Measurements from ENCODE around the gene SIGLEC8.
"Not testable (repeated sequence)": the region's sequence is repeated elsewhere in the genome, so short reads cannot be mapped to it uniquely, and the experiment has no call there.

The SIGLEC8 gene

GRCh38 chr19:51458051-51458645 lies at the start of gene SIGLEC8:
SIGLEC8 (minus strand) TSS chr19:51458454; CDS start chr19:51458387, 67 bp downstream.
- DNase-seq (ENCODE audit: low read depth) = no peak

GRCh38 chr19:51507640-51508058 lies 49.4 kb upstream of the SIGLEC8 start:
- no peak for DNase-seq (ENCODE audit: low read depth)

- DNase-seq (ENCODE audit: low read depth) = no peak
These were observed 48.9 kb upstream of the SIGLEC8 start for GRCh38 chr19:51507192-51507591.

- no peak for DNase-seq (ENCODE audit: low read depth)
These were observed 47.6 kb upstream of the SIGLEC8 start for GRCh38 chr19:51505904-51506303.

- no peak for DNase-seq (ENCODE audit: low read depth)
These were observed 45.6 kb upstream of the SIGLEC8 start for GRCh38 chr19:51503896-51504295.

DNA sequence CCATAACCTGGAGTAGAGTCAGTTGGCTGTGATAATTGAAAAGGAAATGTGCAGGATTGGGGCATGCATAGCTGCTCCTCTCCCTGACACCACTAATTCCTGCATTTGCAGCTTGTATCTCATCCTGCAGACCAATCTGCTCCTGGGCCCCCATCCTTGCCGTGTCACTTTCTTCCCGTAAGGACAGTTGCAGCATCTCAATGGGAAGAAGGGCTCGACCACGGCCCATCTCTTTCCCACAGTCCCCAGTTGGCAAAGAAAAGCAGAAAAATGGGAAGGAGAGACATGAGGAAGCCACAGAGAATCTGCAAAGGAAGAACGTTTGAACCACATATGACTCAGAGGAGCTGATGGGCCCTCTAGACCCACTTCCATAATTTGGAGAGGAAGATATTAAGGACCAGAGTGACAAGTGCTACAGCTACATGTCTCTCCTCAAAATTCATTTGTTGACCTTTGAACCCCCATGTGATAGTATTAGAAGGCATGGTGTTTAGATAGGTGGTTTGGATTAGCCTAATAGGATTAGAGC lies 45.1 kb upstream of the SIGLEC8 start:
- DNase-seq (ENCODE audit: low read depth) = no peak

GRCh38 chr19:51501594-51502263 lies 43.5 kb upstream of the SIGLEC8 start, which contains the start of gene SIGLEC12:
SIGLEC12 (minus strand) TSS chr19:51501800; CDS start chr19:51501733, 67 bp downstream.
- DNase-seq (ENCODE audit: low read depth) = no peak

DNA sequence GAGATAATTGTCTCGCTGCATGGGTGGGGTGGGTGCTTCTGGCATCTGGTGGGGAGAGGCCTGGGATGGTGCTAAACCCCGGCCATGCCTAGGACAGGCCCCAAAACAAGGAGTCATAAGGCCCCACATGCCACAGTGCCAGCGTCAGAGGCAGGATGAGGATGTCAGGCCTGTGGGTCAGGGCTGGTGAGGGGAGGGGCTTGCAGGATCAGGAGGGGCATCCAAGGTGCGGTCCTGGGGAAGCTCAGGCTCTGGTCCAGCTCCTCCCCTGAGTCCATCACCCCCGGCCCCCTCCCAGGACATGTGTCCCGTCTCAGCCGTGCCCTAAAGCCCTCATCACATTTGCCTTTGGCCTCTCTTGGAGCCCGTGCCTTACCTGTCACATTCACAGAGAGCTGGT lies 42.7 kb upstream of the SIGLEC8 start:
- DNase-seq (ENCODE audit: low read depth) = not testable (repeated sequence)

DNA sequence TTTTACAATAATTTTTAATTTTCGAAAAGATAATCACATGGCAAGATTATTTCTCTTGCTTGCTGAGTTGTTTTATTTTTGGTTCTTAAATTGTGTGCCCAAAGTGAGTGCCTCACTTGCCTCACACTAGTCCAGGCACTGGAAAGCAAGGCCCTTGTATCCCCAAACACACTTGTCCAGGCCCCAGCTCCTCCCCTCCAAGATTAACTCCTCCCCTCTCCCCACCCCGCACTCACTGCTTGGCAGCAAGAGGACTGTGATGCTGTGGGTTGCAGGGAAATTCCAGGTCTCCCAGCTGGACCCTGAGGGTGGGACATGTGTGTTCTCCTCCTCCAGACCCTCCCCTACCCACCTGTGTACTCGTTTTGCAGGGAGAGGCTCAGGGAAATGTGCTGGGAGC lies 39.4 kb upstream of the SIGLEC8 start:
- DNase-seq (ENCODE audit: low read depth) = no peak

GRCh38 chr19:51493776-51494175 lies 35.5 kb upstream of the SIGLEC8 start:
- DNase-seq (ENCODE audit: low read depth) = no peak

DNA sequence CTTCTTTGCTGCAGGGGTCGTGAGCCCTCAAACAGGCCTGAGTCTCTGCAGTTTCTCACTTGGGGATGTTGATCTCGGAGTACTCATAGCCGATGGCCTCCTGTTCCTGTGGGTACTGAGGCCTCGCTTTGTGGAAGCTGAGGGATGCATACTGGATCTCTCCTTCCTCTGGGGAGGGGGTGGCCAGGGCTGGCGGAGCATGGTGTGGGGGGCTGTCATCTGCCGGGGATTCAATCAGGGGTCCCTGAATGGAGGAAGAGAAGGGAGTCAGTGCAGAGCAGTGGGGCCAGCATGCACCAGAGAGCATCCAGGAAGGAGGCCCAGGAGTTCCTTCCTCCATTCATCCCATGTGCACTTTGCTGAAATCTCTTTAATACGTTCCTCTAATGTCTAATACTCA lies 33.3 kb upstream of the SIGLEC8 start:
- no peak for DNase-seq (ENCODE audit: low read depth)

DNA sequence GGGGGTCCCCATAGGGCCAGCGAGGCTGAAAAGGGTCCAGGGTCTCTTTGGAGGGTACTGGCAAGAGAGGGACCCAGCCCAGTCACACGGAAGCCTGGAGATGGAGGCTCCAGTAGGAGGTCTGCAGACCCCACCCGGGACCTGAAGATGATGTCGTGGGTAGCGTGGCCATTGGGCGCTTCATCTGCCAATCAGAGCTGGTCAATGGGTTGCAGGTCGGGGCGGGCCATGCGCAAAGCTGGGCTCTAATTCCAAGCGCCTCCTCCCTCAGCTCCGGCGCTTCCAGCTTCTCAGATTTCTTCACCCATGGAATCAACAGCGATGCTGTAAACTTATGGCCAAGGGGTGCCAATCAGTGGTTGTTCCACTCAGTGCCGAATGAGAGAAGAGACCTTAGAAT lies 32.4 kb upstream of the SIGLEC8 start:
- DNase-seq (ENCODE audit: low read depth) = no peak

- DNase-seq (ENCODE audit: low read depth) = no peak
These were observed 30.9 kb upstream of the SIGLEC8 start for GRCh38 chr19:51489113-51489512.

DNA sequence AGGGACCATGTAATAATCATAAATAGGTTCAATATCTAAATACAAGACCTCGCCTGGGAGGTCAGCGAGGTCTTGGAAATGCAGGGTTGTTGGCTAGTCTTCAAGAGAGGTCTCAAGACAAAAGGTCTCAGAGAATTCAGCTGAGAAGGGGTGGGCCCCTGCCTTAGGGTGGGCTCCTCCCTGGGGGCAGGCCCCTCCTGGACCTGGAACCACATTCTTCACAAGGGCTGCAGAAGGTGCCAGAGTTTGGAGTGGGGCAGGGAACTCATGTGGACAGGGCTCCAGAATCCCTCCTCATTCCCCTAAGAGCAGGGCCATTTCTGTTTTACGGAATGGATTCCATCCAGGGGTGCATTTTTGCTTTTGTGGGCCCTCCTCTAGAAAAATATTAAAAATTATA lies 30.2 kb upstream of the SIGLEC8 start:
- no peak for DNase-seq (ENCODE audit: low read depth)

DNA sequence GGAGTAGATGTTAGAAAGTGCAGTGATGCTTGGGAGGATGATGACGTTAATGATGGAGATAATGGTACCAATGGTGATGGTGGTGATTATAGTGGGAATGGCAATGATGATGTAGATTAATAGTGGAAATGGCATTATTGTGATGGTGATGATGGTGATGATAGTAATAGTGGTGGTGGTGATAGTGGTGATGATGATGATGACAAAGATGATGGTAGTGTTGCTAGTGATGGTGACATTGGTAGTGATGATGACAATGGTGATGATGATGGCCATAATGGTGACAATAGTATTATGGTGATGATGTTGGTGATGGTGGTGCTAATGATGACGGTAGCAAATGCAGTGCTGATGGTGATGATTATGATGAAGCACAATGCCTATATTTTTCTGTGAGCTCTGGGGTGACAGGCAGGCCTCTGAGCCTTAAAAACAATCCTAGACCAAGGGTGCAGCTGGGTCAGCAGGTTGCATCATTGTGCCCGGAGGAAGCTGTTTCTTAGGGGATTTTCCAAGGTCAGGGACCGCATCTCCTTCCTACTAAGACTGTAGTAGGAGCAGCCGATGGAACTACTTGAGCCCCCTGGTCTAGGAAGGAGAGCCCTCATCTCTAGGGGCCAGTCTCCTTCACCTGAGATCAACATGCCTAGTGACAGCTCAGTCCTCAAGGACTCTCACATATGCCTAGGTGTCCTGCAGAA lies 27.9 kb upstream of the SIGLEC8 start:
- no peak for DNase-seq (ENCODE audit: low read depth)

- DNase-seq (ENCODE audit: low read depth) = no peak
These were observed 22.3 kb upstream of the SIGLEC8 start for GRCh38 chr19:51480590-51480989.

GRCh38 chr19:51479531-51480331 lies 21.5 kb upstream of the SIGLEC8 start:
- no peak for DNase-seq (ENCODE audit: low read depth)

DNA sequence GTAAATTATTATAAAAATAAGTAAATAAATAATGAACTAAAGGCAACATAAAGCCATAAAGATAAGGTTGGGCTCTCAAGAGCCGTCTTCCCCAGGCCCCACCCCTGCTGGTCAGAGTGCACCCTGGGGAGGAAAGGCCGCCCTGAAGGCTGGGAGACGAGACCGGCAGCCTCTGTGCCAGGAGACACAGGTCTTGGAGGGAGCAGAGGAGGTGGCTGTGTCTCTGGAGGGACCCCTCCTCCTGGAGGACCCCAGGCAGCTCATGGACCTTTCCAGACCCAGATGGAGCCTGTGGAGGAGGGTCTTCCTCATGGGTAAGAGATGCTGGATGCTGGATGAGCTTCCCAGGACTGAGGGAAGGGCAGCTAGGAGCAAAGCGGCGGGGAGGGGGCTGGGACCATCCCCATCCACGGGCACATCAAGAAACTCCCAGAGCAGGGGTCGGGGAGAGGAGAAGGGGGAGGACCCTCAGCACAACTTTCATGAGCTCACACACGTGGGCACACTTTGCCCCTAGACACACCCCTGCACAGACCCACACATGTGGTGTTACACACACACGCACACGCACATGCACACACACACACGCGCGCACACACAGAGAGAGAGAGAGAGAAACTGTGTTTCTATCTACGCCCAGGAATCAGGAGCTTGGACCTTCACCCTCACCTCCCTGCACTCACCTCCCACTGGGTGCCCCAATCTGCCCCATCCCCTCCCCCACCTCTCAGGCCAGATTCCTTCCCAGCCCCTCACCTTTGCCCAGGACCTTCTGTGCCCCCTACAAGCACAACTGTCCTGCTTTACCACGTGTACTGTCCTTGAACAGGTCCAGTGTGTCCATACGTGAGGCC lies 20.4 kb upstream of the SIGLEC8 start, which contains the start of gene CEACAM18:
TSS of gene CEACAM18 (plus strand) at position 159 of the 854 bp plus-strand sequence.
- no peak for DNase-seq (ENCODE audit: low read depth)

GRCh38 chr19:51477344-51477743 lies 19.1 kb upstream of the SIGLEC8 start:
- DNase-seq (ENCODE audit: low read depth) = no peak

DNA sequence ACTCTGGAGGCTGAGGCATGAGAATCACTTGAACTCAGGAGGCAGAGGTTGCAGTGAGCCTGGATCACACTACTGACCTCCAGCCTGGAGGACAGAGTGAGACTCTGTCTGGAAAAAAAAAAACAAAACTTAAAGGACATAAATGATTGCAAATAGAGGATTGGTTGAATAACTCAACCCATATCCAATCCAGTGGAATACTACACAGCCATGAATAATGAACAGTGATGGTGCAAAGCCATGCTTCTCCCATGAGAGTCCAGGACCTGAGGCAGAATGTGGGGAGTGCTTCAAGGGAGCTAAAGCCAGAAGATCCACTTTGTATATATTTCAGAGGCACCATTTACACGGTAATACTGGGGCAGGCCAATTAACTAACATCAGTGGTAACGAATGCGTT lies 17.9 kb upstream of the SIGLEC8 start:
- no peak for DNase-seq (ENCODE audit: low read depth)

Measured in stimulated activated CD8-positive, alpha-beta memory T cell treated with anti-CD3 and anti-CD28 coated beads, Interleukin-12 subunit alpha, Interleukin-12 subunit beta, amount 100 ng/mL, for 1 hour (primary cell).